GM10847 (cell line): ENCODE data around the gene AP2S1.
A peak's percentile ranks its signal among the peaks of the same experiment; 100 is the strongest.

Experiments used
- POLR2A ChIP-seq: IDR thresholded peaks from 2 replicates; pipeline ENCODE4 v1.6.1; 2011; ENCODE audit not compliant: insufficient read length; ENCODE audit errors: extremely low read depth

The AP2S1 gene

GRCh38 chr19:46850228-46851203 is at the start of gene AP2S1:
AP2S1 (minus strand) TSS chr19:46850846; CDS start chr19:46850766, 80 bp downstream.
- peak; percentile 69 for TF ChIP-seq POLR2A

- TF ChIP-seq POLR2A: no peak
Measured at GRCh38 chr19:46900341-46900740, 49.7 kb upstream of the AP2S1 start.

GRCh38 chr19:46898731-46899130 is 48.1 kb upstream of the AP2S1 start:
- TF ChIP-seq POLR2A: no peak

- TF ChIP-seq POLR2A: no peak
Measured at GRCh38 chr19:46896076-46896794, 45.6 kb upstream of the AP2S1 start.

- TF ChIP-seq POLR2A: no peak
Measured at GRCh38 chr19:46892252-46893179, 41.9 kb upstream of the AP2S1 start.

- TF ChIP-seq POLR2A: no peak
Measured at GRCh38 chr19:46890423-46891170, 40.0 kb upstream of the AP2S1 start.

- no peak for TF ChIP-seq POLR2A
Measured at GRCh38 chr19:46887240-46887782, 36.7 kb upstream of the AP2S1 start.

GRCh38 chr19:46886546-46887239 is 36.0 kb upstream of the AP2S1 start:
- TF ChIP-seq POLR2A: no peak

- no peak for TF ChIP-seq POLR2A
Measured at GRCh38 chr19:46885411-46885810, 34.8 kb upstream of the AP2S1 start.

GRCh38 chr19:46882034-46882433 is 31.4 kb upstream of the AP2S1 start:
- no peak for TF ChIP-seq POLR2A

- TF ChIP-seq POLR2A: no peak
Measured at GRCh38 chr19:46881092-46881491, 30.4 kb upstream of the AP2S1 start.

GRCh38 chr19:46880431-46880830 is 29.8 kb upstream of the AP2S1 start:
- TF ChIP-seq POLR2A: no peak

- TF ChIP-seq POLR2A: no peak
Measured at GRCh38 chr19:46878613-46879375, 28.1 kb upstream of the AP2S1 start.
